ENCODE results near the gene ALKBH7.

GRCh38 chr19:6343462-6343861 is 29.1 kb upstream of the ALKBH7 start:
- TF ChIP-seq EZH2phosphoT487 (IDR thresholded peaks at IDR 0.05; ENCODE audit: borderline replicate concordance, low read length), result no peak
- TF ChIP-seq EZH2 (IDR thresholded peaks at IDR 0.05; ENCODE audit: low read length, unreplicated experiment), result no peak

Measured in PC-3 (cell line).